ENCODE measurements around the gene DMD.
"Not testable (repeated sequence)": the region's sequence is repeated elsewhere in the genome, so short reads cannot be mapped to it uniquely, and the experiment has no call there.

DMD gene

GRCh38 chrX:31663172-31663571, 1548.2 kb downstream of the DMD start:
- no peak for DNase-seq

GRCh38 chrX:31661280-31661810, 1550.0 kb downstream of the DMD start:
- DNase-seq, result no peak

- no peak for DNase-seq
Measured at GRCh38 chrX:31658360-31658759, 1553.0 kb downstream of the DMD start.

- no peak for DNase-seq
Measured at GRCh38 chrX:31656013-31656412, 1555.3 kb downstream of the DMD start.

GRCh38 chrX:31653422-31653821, 1557.9 kb downstream of the DMD start:
- DNase-seq, result no peak

GRCh38 chrX:31652650-31653049, 1558.7 kb downstream of the DMD start:
- no peak for DNase-seq

GRCh38 chrX:31649201-31649600, 1562.1 kb downstream of the DMD start:
- no peak for DNase-seq

- DNase-seq, result no peak
Measured at GRCh38 chrX:31633349-31633748, 1578.0 kb downstream of the DMD start.

GRCh38 chrX:31629195-31629594, 1582.2 kb downstream of the DMD start:
- no peak for DNase-seq

GRCh38 chrX:31609130-31609529, 1602.2 kb downstream of the DMD start:
- DNase-seq, result no peak

GRCh38 chrX:31608638-31609037, 1602.7 kb downstream of the DMD start:
- DNase-seq, result no peak

- DNase-seq, result no peak
Measured at GRCh38 chrX:31606771-31607170, 1604.6 kb downstream of the DMD start.

GRCh38 chrX:31604629-31605221, 1606.6 kb downstream of the DMD start:
- DNase-seq, result no peak

GRCh38 chrX:31603411-31604120, 1607.8 kb downstream of the DMD start:
- DNase-seq, result no peak

GRCh38 chrX:31600823-31601222, 1610.5 kb downstream of the DMD start:
- DNase-seq, result no peak

- no peak for DNase-seq
Measured at GRCh38 chrX:31593353-31593752, 1618.0 kb downstream of the DMD start.

- DNase-seq, result no peak
Measured at GRCh38 chrX:31591355-31591754, 1620.0 kb downstream of the DMD start.

GRCh38 chrX:31590581-31591114, 1620.7 kb downstream of the DMD start:
- DNase-seq, result no peak

- DNase-seq, result no peak
Measured at GRCh38 chrX:31589503-31589902, 1621.8 kb downstream of the DMD start.

- no peak for DNase-seq
Measured at GRCh38 chrX:31588355-31588754, 1623.0 kb downstream of the DMD start.

- DNase-seq, result not testable (repeated sequence)
Measured at GRCh38 chrX:31583892-31584291, 1627.5 kb downstream of the DMD start.

GRCh38 chrX:31580726-31581125, 1630.6 kb downstream of the DMD start:
- no peak for DNase-seq

GRCh38 chrX:31580227-31580626, 1631.1 kb downstream of the DMD start:
- DNase-seq, result no peak

- no peak for DNase-seq
Measured at GRCh38 chrX:31572360-31572759, 1639.0 kb downstream of the DMD start.

Measured in activated T-cell treated with anti-CD3 and anti-CD28 coated beads, Interleukin-2, amount 50 U/mL, for 48 hours (primary cell).